GM10266 (cell line): ENCODE data around the gene TAS2R8.

Experiments used
- DNase-seq: peaks from one replicate; pipeline ENCODE4 v3.0.0; 2012; ENCODE audit errors: extremely low spot score
- CTCF ChIP-seq: IDR thresholded peaks from 2 replicates; pipeline ENCODE4 v1.5.1; 2012; ENCODE audit warnings: mild to moderate bottlenecking, low read depth; ENCODE audit not compliant: control insufficient read depth, insufficient read depth; ENCODE audit errors: missing control alignments

Gene TAS2R8

DNA sequence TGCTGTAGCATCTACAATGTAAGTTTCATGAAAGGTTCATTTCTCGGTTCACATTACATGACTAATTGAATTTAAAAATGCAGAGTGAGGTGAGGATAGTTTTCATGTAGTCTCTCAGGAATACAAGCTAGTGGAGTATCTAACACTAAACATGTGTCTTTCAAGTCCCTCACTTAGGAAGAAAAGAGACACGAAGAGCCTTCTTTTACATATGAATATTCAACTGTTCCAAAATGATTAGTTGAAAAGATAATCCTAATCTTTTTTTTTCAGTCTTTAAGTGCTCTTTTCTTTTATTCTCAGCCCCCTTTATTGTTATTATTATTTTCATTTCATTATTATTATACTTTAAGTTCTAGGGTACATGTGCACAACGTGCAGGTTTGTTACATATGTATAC lies 31.4 kb upstream of the TAS2R8 start:
- TF ChIP-seq CTCF = no peak
- DNase-seq = no peak

GRCh38 chr12:10829994-10830393 lies 22.9 kb upstream of the TAS2R8 start:
- no peak for DNase-seq
- TF ChIP-seq CTCF = no peak

DNA sequence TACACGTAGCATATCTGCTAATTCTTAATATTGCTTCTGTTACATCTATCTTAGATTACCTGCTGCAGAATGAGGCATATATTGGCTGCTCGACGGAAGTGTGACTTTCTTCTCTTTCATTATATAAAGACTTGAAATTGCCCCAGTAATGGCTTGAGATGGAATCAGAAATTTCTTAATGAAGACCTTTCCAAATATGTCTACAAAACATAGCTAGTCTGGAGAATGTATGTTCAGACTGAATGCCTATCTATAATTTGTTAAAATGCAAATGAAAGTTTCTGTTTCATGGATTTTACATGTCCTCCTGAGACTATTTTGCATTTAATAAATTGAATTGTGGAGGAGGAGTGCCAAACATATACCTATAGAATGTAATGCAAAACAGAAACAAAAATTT lies 19.2 kb upstream of the TAS2R8 start, which contains the start of gene TAS2R10:
Gene TAS2R10 (minus strand): TSS at position 101 of the 400 bp plus-strand sequence. CDS start 89 bp downstream, at position 12.
- DNase-seq = no peak
- no peak for TF ChIP-seq CTCF

GRCh38 chr12:10824957-10825356 lies 17.9 kb upstream of the TAS2R8 start:
- DNase-seq = no peak
- no peak for TF ChIP-seq CTCF

DNA sequence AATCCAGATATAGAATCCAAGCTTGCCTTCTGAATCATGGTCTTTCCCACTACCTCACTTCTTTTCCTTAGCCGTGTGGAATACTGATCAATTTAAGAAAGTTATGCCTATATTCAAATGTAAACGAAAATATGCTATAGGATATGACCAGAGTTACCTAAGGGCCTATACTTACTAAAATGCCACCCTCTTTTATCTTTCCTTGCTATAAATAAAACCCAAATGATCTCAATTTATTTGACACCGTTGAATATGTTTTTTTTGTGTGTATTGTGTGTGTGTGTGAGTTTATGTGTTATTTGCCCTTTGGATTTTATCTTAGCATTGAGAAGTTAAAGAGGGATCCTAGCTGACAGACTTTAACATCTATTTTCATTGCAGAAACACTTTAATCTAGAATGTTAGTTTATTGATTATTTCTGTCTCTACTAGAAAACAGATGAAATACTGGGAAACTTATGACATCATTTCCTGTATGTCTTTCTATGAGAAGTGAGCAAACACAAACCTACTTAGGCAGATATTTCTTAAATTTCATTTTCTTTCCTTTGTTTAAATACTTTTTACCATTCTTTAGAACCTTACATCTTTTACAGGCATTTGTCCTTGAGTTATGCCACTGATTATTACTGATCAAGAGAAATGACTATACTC lies 4.9 kb upstream of the TAS2R8 start:
- no peak for TF ChIP-seq CTCF

DNA sequence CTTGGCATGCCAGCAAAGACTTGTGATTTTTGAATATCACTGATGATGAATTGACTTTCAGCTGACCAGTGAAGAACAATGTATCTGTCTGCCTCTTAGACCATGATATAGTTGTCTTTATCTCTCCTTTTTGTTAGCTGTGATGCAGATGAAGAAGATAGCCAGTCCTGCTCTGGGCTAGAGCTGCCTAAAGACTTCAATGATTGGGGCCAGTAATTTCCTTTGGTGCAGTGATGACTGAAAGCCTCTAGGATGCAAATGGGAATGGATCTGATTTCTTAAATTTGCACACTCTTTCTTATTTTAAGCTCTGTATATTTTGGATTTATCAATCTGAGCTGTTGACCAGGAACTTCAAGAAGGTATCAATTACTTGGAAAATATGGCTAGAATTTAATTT lies 3.0 kb upstream of the TAS2R8 start, which contains the start of gene TAS2R9:
Gene TAS2R9 (minus strand): TSS at position 101 of the 400 bp plus-strand sequence. CDS start 93 bp downstream, at position 8.
- TF ChIP-seq CTCF = no peak
- no peak for DNase-seq

More for the DNA sequence above, 4.9 kb upstream of the TAS2R8 start:
- DNase-seq = no peak

DNA sequence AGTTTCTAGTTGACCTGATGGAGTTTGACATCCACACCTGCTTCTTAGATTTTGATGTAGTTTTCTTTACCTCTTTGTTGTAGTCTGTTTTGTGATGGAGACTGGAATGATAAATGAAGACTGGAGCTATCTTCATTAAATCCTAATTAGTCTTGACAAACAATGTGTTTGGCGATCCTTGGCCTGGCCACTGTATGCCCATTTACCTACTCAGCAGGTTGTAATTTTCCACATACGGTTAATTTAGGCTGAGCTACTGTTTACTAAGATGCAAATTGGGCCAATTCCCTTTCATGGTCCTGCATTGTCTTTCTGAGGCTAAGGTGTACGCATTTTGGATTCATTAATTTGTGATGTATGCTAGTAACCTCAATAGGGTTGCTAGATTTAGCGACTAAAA lies 4.5 kb downstream of the TAS2R8 start, which contains the start of gene TAS2R7:
Gene TAS2R7 (minus strand): TSS at position 41 of the 400 bp plus-strand sequence. CDS start 57 bp downstream, outside the sequence.
- DNase-seq = no peak
- no peak for TF ChIP-seq CTCF
